D721Med (cell line): Measurements from ENCODE around the gene RAVER1.

Experiments used
- DNase-seq: peaks from one replicate; pipeline ENCODE4 v3.0.0; 2011; ENCODE audit warnings: low spot score; ENCODE audit not compliant: insufficient read length
- FAIRE-seq: peaks from 2 replicates; lab custom pipeline; 2011; peaks lifted over from hg19 to GRCh38; lab: Jason Lieb, UNC
- CTCF ChIP-seq: IDR thresholded peaks from 2 replicates; pipeline ENCODE4 v1.5.1; 2012; ENCODE audit warnings: mild to moderate bottlenecking, control low read depth; ENCODE audit not compliant: insufficient read depth; ENCODE audit errors: missing control alignments

Gene RAVER1

DNA sequence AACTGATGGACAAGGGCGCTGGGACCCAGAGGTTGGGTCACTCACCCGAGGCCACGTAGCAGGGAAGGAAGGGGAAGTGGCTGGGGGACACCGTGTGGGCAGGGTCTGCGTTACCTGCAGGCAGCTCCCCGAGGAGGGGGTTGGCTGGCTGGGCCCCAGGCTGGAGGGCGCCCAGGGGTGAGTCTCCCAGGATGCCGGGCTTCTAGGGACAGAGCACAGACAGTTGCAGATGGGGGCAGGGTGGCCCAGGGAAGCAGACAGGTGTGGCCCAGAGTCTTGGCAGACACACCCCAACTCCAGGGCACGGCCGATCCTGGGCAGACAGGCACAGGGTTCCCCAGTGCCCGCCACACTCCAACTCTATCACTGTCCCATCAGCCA lies 11.9 kb downstream of the RAVER1 start:
- TF ChIP-seq CTCF, result no peak
- DNase-seq (no peak), FAIRE-seq (no peak)

- DNase-seq, result no peak
- no peak for FAIRE-seq
- TF ChIP-seq CTCF, result no peak
Measured at GRCh38 chr19:10320602-10321416, 12.5 kb downstream of the RAVER1 start.

- DNase-seq (no peak), FAIRE-seq (no peak)
- no peak for TF ChIP-seq CTCF
Measured at GRCh38 chr19:10318807-10319682, 14.3 kb downstream of the RAVER1 start.

GRCh38 chr19:10317857-10318462 lies 15.4 kb downstream of the RAVER1 start:
- no peak for DNase-seq
- FAIRE-seq, result no peak
- TF ChIP-seq CTCF, result no peak

- no peak for DNase-seq
- no peak for TF ChIP-seq CTCF
- FAIRE-seq, result no peak
Measured at GRCh38 chr19:10317045-10317856, 16.1 kb downstream of the RAVER1 start.

- FAIRE-seq (no peak), DNase-seq (no peak)
- no peak for TF ChIP-seq CTCF
Measured at GRCh38 chr19:10316229-10317044, 16.9 kb downstream of the RAVER1 start.
